ENCODE data around the gene YWHAH.

DNA sequence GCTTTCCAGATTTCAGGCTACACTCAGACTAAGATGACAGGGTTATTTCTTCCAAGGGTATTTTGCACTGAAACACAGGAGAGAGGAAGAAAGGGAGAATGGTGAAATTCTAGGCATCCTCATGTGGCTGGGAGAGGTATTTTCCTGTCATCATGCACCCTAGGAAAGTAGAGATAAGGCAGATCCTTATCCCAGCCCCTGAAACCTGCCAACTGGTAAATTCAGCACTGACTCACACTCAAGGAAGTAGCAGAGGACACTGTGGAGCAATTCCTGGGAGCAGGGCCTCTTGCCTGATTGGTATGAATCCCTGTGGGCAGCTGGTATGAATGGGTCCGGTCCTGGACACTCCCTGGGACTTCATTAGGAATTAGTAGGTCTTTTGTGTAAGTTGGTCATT, 61.1 kb downstream of the YWHAH start:
- TF ChIP-seq, protein P1, sequence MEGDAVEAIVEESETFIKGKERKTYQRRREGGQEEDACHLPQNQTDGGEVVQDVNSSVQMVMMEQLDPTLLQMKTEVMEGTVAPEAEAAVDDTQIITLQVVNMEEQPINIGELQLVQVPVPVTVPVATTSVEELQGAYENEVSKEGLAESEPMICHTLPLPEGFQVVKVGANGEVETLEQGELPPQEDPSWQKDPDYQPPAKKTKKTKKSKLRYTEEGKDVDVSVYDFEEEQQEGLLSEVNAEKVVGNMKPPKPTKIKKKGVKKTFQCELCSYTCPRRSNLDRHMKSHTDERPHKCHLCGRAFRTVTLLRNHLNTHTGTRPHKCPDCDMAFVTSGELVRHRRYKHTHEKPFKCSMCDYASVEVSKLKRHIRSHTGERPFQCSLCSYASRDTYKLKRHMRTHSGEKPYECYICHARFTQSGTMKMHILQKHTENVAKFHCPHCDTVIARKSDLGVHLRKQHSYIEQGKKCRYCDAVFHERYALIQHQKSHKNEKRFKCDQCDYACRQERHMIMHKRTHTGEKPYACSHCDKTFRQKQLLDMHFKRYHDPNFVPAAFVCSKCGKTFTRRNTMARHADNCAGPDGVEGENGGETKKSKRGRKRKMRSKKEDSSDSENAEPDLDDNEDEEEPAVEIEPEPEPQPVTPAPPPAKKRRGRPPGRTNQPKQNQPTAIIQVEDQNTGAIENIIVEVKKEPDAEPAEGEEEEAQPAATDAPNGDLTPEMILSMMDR (IDR thresholded peaks at IDR 0.05; ENCODE audit: insufficient read depth, low read length, poor library complexity, severe bottlenecking), result no peak
- TF ChIP-seq EZH2phosphoT487 (conservative IDR thresholded peaks at IDR 0.05; ENCODE audit: low read length), result no peak
